Stimulated activated CD4-positive, alpha-beta T cell treated with anti-CD3 and anti-CD28 coated beads, Interleukin-4, amount 100 ng/mL, for 4 hours (primary cell): ENCODE results near the gene STAU1.

Experiments
- DNase-seq, 2 experiments: peaks; one replicate each; pipeline ENCODE4 v3.0.0-alpha.2; 2020

STAU1 gene

GRCh38 chr20:49187851-49188641 is at the start of gene STAU1:
TSS of gene STAU1 (minus strand) at chr20:49188334. CDS start at chr20:49166201, 22,133 bp downstream.
- DNase-seq, result peak; percentile 91 to 94

GRCh38 chr20:49237531-49237930 is 49.4 kb upstream of the STAU1 start:
- DNase-seq, result no peak

GRCh38 chr20:49236301-49236700 is 48.2 kb upstream of the STAU1 start:
- DNase-seq, result no peak

- no peak for DNase-seq
Measured at GRCh38 chr20:49234831-49235230, 46.7 kb upstream of the STAU1 start.

- DNase-seq, result no peak
Measured at GRCh38 chr20:49233226-49233625, 45.1 kb upstream of the STAU1 start.

- DNase-seq, result no peak
Measured at GRCh38 chr20:49231471-49231870, 43.3 kb upstream of the STAU1 start.

- no peak for DNase-seq
Measured at GRCh38 chr20:49230561-49231133, 42.5 kb upstream of the STAU1 start.

GRCh38 chr20:49230021-49230420 is 41.9 kb upstream of the STAU1 start:
- no peak for DNase-seq

GRCh38 chr20:49229381-49229780 is 41.2 kb upstream of the STAU1 start:
- no peak for DNase-seq

- no peak for DNase-seq
Measured at GRCh38 chr20:49228676-49229075, 40.5 kb upstream of the STAU1 start.

GRCh38 chr20:49225896-49226295 is 37.8 kb upstream of the STAU1 start:
- DNase-seq, result no peak

GRCh38 chr20:49219924-49220831 is 32.0 kb upstream of the STAU1 start:
- no peak for DNase-seq

GRCh38 chr20:49219091-49219923 is 31.2 kb upstream of the STAU1 start, which contains the start of gene DDX27:
TSS of gene DDX27 (plus strand) at chr20:49219416. CDS start at chr20:49219449, 33 bp downstream.
- DNase-seq, result peak; percentile 89 to 95

- peak in 1 of 2 experiments; percentile 6 for DNase-seq
Measured at GRCh38 chr20:49218739-49219090, 30.6 kb upstream of the STAU1 start.

GRCh38 chr20:49216991-49217578 is 29.0 kb upstream of the STAU1 start:
- peak; percentile 89 to 97 for DNase-seq

GRCh38 chr20:49215232-49215631 is 27.1 kb upstream of the STAU1 start:
- no peak for DNase-seq

- DNase-seq, result no peak
Measured at GRCh38 chr20:49214571-49214970, 26.4 kb upstream of the STAU1 start.

GRCh38 chr20:49210757-49211110 is 22.6 kb upstream of the STAU1 start:
- no peak for DNase-seq

GRCh38 chr20:49210101-49210756 is 22.1 kb upstream of the STAU1 start:
- no peak for DNase-seq

GRCh38 chr20:49207076-49207475 is 18.9 kb upstream of the STAU1 start:
- DNase-seq, result no peak

GRCh38 chr20:49203746-49204145 is 15.6 kb upstream of the STAU1 start:
- no peak for DNase-seq

- DNase-seq, result no peak
Measured at GRCh38 chr20:49203011-49203410, 14.9 kb upstream of the STAU1 start.
